ENCODE measurements around the gene ABCB8.

The ABCB8 gene

DNA sequence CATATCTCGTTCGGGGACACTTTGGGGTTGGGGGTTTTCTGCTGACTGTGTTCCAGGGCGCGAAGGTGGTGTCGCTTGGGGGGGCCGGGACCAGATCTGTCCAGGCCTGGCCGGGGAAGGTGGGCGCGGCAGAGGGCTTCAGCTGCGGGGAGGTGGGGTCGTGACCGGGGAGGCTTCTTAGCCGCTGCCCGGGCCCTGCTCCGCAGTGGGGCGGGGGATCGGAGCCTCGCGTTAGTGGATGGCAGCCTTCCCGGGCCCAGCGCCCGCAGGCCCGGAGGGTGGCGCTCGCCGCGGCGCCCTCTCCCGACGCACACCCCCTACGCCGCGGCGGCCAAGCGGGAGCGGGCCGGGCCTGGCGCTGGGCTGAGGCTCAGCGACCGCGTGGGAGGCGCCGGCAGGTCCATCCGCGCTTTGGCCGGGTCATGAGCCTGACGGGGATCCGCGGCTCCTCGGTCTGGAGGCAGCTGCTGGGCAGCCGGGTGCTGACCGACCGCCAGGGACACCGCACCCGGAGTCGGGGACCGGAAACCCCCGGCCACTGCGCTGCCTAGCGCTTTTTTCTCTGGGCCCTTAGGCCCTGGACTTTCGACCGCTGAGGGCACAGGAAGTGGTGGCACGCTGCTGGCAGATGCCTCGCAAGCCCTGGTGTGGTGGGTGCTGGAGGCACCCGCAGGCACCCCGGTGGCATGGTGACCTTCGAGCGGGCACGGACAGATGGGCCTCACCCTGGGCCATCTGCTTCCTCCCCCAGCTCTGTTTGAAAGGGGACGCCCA is 59.2 kb downstream of the ABCB8 start:
- no peak for DNase-seq (ENCODE audit: low read depth)

GRCh38 chr7:151088019-151088855 is 60.0 kb downstream of the ABCB8 start:
- no peak for DNase-seq (ENCODE audit: low read depth)

GRCh38 chr7:151088856-151089699 is 60.8 kb downstream of the ABCB8 start:
- no peak for DNase-seq (ENCODE audit: low read depth)

DNA sequence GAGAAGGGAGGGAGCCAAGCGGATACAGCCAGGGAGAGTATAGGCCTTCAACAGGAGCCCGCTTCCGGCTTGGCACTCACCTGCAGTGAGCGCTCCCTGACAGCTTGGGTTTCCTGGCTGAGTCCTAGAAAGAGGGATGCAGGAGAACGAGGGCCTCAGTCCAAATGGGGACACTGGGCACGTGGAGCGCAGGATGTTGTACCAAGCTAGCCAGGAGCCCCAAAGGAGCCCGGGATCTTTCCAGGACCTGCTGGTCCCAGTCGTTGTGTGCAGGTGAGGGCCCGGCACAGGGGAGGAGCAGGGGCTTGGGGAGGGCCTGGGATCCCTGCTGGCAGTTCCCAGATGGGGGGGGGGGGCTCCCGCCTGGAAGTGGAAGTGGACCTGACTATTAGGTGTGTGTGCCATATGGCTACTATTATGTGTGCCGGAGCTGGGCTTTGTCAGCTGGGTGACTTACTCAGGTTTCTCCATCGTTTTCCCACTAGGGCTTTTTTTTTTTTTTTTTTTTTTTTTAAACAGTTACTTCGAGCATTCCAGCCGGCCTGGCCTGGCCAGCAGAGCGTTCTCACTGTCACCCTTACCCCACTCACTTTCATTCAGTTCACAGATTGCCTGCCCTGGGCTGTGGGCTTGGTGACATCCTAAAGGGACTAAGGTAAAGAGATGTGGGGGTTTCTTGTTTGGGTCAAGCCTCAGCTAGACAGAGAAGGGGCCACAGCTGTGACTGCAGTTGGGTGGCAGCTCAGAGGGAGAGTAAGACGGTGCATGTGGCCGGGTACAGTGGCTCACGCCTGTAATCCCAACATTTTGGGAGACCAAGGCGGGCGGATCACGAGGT is 61.9 kb downstream of the ABCB8 start:
- no peak for DNase-seq (ENCODE audit: low read depth)

GRCh38 chr7:151091003-151091402 is 62.8 kb downstream of the ABCB8 start:
- DNase-seq (ENCODE audit: low read depth), result no peak

DNA sequence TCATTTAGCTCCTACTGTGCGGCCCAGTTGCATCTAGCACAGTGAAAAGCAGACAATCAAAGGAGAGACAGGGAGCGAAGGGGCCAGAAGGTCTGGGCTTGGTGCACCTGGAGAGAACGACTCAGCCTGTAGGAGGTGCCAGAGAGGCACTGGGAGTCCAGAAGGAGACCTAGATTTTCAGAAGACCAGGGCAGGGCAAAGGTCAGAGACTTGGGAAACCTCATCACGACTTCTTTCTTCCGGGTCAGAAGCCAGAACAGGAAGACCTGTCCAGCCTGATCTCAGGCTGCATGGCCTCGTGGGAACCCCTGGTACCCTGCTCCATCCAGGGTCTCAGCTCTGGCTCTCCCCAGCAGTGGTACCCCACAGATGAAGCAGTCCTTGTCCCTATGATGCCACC is 63.2 kb downstream of the ABCB8 start:
- DNase-seq (ENCODE audit: low read depth), result no peak

DNA sequence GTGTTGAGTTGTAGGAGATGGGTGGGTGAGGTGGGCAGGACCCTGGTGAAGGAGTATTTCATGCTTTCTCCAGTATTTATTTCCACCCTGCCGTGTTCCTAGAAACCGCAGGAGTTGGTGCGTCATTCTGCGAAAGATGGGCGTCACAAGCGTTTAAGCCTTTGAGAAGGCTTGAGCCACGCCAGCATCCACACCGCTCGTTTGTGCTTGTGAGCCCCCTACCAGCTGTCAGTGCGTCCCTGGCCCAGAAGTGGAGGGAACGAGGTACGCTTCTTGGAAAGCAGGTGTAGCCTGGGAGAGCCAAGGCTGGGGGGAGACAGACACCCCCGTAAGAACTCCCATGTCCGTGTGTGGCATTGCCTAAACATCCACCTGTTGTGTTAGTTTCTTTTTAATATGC is 63.7 kb downstream of the ABCB8 start:
- DNase-seq (ENCODE audit: low read depth), result no peak

DNA sequence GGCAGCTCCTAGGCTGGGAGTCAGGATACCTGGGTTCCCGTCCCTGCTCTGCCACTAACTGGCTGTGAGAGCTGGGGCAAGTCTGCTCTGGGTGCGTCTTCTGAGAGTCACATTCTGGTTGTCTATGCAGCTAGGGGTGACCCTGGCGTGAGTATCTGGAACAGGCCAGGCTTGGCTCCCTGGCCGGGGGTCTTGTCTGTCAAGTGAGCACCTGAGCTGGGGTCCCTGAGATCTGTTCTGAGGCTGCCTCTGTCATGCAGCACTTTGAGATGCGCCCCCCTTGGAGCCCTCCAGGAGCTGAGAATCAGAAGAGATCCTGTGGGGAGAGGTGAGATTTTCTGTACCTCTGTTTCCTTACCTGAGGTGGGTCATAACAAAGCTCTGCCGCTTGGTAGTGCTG is 65.5 kb downstream of the ABCB8 start:
- DNase-seq (ENCODE audit: low read depth), result no peak

GRCh38 chr7:151094675-151095074 is 66.4 kb downstream of the ABCB8 start:
- DNase-seq (ENCODE audit: low read depth), result no peak

DNA sequence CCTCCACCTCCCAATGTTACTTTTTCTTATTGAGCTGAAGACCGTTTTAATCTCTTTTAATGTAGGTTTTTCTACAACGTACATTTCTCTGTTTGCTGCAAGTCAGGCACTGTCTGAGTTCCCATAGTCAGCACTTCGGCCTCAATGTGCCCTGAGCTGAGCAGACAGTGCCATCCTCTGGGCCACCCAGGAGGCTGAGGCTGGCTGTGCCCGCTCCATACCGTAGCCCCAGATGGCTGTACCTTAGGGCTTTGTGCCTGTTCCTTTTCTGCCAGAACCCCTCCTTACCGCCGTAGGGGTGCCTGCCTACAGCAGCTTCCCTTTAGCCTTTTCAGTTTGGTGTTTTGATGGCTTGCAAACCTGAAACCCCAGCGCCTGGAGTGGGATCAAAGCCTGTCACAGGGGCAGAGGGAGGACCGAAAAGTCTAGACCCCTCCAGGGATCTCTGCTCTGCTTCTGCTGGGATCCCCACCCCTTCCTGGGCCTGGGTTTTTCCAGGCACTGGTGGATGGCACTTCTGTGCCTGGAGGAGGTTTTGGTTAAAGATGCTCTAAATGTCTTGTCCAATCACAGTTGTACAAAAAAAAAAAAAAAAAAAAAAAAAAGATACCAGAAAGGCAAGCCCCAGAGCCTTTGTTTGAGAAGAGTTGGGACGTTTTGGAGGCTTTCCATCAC is 67.0 kb downstream of the ABCB8 start:
- DNase-seq (ENCODE audit: low read depth), result no peak

GRCh38 chr7:151095828-151096475 is 67.7 kb downstream of the ABCB8 start:
- DNase-seq (ENCODE audit: low read depth), result no peak

All from HS-5 (cell line).